ENCODE data around the gene ZBED1. TPM values are rescaled to one million over a fixed set of nuclear protein-coding genes. Genes with fewer than 3 reads are reported as not detected.

ZBED1 gene
- total RNA-seq, 4 donors from 2014 or later = 24.1 to 46.5 (median 40.2) TPM

DNA sequence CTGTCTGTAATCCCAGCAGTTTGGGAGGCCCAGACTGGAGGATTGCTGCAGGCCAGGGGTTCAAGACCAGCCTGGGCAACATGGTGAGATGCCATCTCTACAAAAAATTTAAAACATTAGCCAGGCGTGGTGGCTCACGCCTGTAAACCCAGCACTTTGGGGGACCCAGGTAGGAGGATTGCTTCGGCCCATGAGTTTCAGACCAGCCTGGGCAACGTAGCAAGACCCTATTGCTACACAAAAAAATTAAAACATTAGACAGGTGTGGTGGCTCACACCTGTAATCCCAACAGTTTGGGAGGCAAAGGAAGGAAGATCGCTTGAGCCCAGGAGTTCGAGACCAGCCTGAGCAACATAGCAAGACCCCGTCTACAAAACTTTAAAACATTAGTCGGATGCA, 1.3 kb downstream of the ZBED1 start:
- TF ChIP-seq, protein P1, sequence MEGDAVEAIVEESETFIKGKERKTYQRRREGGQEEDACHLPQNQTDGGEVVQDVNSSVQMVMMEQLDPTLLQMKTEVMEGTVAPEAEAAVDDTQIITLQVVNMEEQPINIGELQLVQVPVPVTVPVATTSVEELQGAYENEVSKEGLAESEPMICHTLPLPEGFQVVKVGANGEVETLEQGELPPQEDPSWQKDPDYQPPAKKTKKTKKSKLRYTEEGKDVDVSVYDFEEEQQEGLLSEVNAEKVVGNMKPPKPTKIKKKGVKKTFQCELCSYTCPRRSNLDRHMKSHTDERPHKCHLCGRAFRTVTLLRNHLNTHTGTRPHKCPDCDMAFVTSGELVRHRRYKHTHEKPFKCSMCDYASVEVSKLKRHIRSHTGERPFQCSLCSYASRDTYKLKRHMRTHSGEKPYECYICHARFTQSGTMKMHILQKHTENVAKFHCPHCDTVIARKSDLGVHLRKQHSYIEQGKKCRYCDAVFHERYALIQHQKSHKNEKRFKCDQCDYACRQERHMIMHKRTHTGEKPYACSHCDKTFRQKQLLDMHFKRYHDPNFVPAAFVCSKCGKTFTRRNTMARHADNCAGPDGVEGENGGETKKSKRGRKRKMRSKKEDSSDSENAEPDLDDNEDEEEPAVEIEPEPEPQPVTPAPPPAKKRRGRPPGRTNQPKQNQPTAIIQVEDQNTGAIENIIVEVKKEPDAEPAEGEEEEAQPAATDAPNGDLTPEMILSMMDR (IDR thresholded peaks at IDR 0.05; ENCODE audit: low read depth) = no peak

DNA sequence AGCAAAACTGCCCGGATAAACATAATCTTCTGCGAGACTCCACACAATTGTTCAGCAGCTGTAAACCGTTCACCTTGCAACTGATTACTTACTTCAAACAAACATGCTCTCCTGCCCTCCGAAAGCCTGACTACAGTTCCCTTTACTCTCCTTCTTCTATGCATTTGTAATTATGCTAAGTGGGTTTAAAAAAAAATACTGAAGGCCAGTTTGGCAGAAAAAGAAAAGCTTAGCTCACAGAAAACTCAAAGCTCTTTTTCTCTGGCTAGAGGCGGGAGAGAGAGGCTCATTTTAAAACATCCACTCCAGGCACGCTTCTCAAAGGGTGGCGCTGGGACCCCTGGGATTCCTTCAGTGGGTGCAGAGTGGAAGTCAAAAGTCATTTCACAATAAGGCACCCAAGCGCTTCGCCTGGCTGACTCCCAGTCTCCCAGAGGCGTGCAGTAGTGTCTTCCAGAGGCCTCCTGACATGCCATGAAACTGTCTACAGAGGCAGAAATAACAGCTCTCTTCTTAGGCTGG, 1.9 kb downstream of the ZBED1 start:
- TF ChIP-seq, protein P1 (IDR thresholded peaks at IDR 0.05; ENCODE audit: low read depth) = no peak

DNA sequence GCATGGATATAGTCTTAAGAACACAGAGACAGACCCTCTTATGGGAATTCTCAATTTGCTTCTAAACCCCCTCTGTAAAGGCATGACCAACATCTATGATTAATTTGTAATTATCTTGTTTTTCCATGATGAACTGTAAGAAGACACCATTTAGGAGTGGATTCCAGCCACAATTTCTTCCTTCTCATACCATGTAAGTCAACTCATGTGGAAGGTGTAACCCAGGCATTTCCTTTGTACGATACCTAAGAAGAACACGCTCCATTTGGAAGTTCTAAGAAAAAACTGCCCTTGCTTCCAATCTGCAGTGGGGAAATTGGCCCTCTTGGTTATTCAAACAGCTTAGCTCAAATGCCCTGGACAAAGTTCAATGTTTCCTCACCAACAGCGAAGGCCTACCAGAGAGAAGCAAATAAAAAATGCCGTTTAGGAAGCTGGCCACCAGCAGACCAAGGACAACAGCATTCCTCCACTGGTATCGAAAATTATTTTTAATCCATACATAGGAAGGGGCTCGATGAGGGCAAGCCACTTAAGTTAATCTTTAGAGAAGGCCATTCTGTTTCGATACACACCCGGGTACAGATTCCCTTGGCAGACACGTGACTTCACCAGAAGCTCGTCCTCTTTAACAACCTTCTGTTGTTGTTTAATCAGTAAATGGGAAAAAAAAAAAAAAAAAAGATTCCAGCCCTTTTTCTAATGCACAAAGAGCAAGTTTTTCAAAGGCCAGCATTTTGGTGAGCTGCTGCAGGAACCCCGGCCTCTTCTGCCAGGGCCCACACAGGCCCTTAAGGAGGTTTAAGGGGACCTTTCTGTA, 2.6 kb downstream of the ZBED1 start:
- TF ChIP-seq, protein P1 (IDR thresholded peaks at IDR 0.05; ENCODE audit: low read depth) = no peak

DNA sequence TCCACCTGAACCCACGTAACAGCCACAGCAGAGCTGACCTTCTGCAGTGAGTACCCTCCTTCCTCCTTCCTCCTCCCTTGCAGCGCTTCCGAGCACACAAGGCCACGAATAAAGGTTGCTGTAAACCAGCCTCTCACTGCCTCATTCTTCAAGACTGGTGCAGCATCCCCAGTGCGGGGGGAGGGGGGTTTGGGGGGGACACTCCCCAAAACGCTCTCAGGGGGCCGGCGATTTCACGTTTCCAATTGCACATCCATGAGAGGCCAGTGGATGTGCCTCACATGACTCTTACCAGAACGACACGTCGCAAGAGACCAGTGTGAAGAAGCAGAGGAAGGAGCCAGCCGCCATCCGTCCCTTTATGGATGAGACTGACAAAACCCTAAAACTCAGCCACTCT, 5.2 kb downstream of the ZBED1 start:
- TF ChIP-seq, protein P1 (IDR thresholded peaks at IDR 0.05; ENCODE audit: low read depth) = no peak

DNA sequence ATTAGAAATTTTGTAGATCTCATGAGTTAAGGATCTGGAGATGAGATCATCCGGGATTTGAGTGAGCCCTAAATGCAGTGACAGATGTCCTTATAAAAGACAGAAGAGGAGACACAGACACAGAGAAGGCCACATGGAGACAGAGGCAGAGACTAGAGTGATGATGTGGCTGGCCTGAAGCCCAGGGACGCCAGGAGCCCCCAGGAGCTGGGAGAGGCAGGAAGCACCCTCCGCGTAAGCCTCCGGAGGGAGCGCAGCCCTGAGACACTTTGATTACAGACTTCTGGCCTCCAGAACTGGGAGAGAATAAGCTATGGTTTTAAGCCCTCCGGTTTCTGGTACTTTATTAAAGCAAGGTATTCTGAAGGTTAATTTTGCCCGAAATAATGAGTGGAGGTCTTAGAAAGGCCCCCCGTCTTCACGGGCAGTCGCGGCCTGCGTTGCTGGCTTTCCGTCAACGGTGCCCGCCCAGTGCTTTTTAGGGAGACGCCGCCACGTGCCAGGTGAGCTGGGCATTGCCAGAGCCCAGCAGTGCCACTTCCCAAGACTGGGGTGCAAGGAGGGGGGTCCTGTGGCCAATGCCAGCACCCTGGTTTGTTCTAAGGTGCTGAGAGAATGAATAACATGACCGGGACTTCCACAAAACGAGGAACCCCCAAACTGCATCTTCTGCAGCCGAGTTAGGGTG, 8.1 kb downstream of the ZBED1 start:
- TF ChIP-seq, protein P1 (IDR thresholded peaks at IDR 0.05; ENCODE audit: low read depth) = no peak

DNA sequence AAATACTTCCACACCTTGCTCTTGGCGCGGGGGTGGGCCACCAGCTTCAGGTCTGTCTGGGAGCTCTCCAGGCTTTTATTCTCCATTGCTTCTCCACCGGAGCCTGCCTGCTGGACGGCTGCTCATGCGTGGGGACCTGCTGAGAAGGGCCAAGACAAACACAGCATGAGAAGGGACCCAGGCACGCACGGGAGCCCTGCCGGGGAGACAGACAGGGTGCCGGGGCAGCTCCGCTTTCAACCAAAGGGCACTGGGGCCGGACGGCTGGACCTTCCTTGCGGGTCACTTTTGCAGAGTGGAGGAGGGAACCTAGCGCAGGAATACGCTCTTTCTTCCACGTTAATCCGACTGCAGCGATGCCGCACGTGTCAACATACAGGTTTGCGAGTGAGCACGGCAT, 10.1 kb downstream of the ZBED1 start:
- TF ChIP-seq, protein P1 (IDR thresholded peaks at IDR 0.05; ENCODE audit: low read depth) = no peak
